WTC11 (cell line): ENCODE data around the gene ILDR2. TPM values are rescaled to one million over a fixed set of nuclear protein-coding genes. Genes with fewer than 3 reads are reported as not detected.

ENCODE experiments used
- ATAC-seq: fragments of 200-7000 bp; cut with Tn5 transposase; 2 replicates; pipeline ENCODE4 v1.10.0; 2021; ENCODE audit warnings: mild to moderate bottlenecking, moderate library complexity
- CTCF ChIA-PET: fragments of 300-600 bp; sonication (Branson Sonifier 250); formaldehyde crosslinking; loops from one replicate; lab custom pipeline; 2021; ENCODE audit warnings: antibody characterized with exemption; lab: Charles Lee
- POLR2A ChIA-PET: fragments of 350-600 bp; sonication (Branson Sonifier 250); formaldehyde crosslinking; loops from one replicate; lab custom pipeline; 2021; ENCODE audit warnings: antibody characterized with exemption; lab: Charles Lee
- DNase-seq: peaks from one replicate; pipeline ENCODE4 v3.0.0; 2021; ENCODE audit warnings: low spot score
- H3K27ac Mint-ChIP-seq: 2 replicates; pipeline ENCODE4 v1.8.0; 2021; ENCODE audit warnings: mixed read lengths
- H3K27me3 Mint-ChIP-seq: 2 replicates; pipeline ENCODE4 v1.8.0; 2021; ENCODE audit warnings: low read depth, mild to moderate bottlenecking, moderate library complexity, mixed read lengths
- H3K36me3 Mint-ChIP-seq: 2 replicates; pipeline ENCODE4 v1.8.0; 2021; ENCODE audit warnings: mixed read lengths
- H3K4me1 Mint-ChIP-seq: 2 replicates; pipeline ENCODE4 v1.8.0; 2022; ENCODE audit warnings: mixed read lengths
- H3K4me3 Mint-ChIP-seq: 2 replicates; pipeline ENCODE4 v1.8.0; 2021; ENCODE audit warnings: mild to moderate bottlenecking, moderate library complexity, mixed read lengths
- H3K9me3 Mint-ChIP-seq: 2 replicates; pipeline ENCODE4 v1.8.0; 2021; ENCODE audit warnings: mixed read lengths
- ATF1 ChIP-seq: sonication (generic); formaldehyde crosslinking; IDR thresholded peaks from 2 replicates; pipeline ENCODE4 v1.8.1; 2023; ENCODE audit warnings: mild to moderate bottlenecking, moderate library complexity, missing genetic modification reagents
- CDX4 ChIP-seq: fragments of 250-450 bp; sonication (Bioruptor Pico); IDR thresholded peaks from 2 replicates; pipeline ENCODE4 v1.9.0; 2021; ENCODE audit warnings: moderate library complexity, mild to moderate bottlenecking, inconsistent platforms, borderline replicate concordance
- CTCF ChIP-seq: fragments of 200-600 bp; IDR thresholded peaks from 2 replicates; pipeline ENCODE4 v1.8.0; 2022; ENCODE audit warnings: antibody characterized with exemption
- EMX1 ChIP-seq: fragments of 250-450 bp; sonication (Bioruptor Pico); IDR thresholded peaks from 2 replicates; pipeline ENCODE4 v1.8.0; 2021; ENCODE audit warnings: mild to moderate bottlenecking
- FOXP4 ChIP-seq: sonication (generic); formaldehyde crosslinking; IDR thresholded peaks from 2 replicates; pipeline ENCODE4 v1.8.0; 2022; ENCODE audit warnings: mild to moderate bottlenecking, missing genetic modification reagents
- GRHL2 ChIP-seq: fragments of 250-450 bp; sonication (Bioruptor Pico); IDR thresholded peaks from 2 replicates; pipeline ENCODE4 v1.8.0; 2022; ENCODE audit warnings: mild to moderate bottlenecking, moderate library complexity; ENCODE audit not compliant: insufficient replicate concordance, severe bottlenecking
- IRF1 ChIP-seq: sonication (generic); formaldehyde crosslinking; IDR thresholded peaks from 2 replicates; pipeline ENCODE4 v1.8.0; 2023; ENCODE audit warnings: missing genetic modification reagents
- JAZF1 ChIP-seq: fragments of 250-450 bp; sonication (Bioruptor Pico); IDR thresholded peaks from 2 replicates; pipeline ENCODE4 v1.9.0; 2021; ENCODE audit warnings: moderate library complexity, mild to moderate bottlenecking, inconsistent platforms
- NFATC4 ChIP-seq: fragments of 250-450 bp; sonication (Bioruptor Pico); IDR thresholded peaks from 2 replicates; pipeline ENCODE4 v1.9.0; 2021; ENCODE audit warnings: mild to moderate bottlenecking
- PRDM15 ChIP-seq: sonication (generic); formaldehyde crosslinking; IDR thresholded peaks from 2 replicates; pipeline ENCODE4 v1.8.0; 2022; ENCODE audit warnings: missing genetic modification reagents
- PREB ChIP-seq: sonication (generic); formaldehyde crosslinking; IDR thresholded peaks from 2 replicates; pipeline ENCODE4 v1.8.1; 2022; ENCODE audit warnings: mild to moderate bottlenecking, missing genetic modification reagents, moderate library complexity, borderline replicate concordance
- RORB ChIP-seq: fragments of 250-450 bp; sonication (Bioruptor Pico); IDR thresholded peaks from 2 replicates; pipeline ENCODE4 v1.9.0; 2021; ENCODE audit warnings: mild to moderate bottlenecking
- SMAD4 ChIP-seq: sonication (generic); formaldehyde crosslinking; IDR thresholded peaks from 2 replicates; pipeline ENCODE4 v1.8.0; 2022; ENCODE audit warnings: mild to moderate bottlenecking, missing genetic modification reagents
- SOX15 ChIP-seq: fragments of 250-450 bp; sonication (Bioruptor Pico); IDR thresholded peaks from 2 replicates; pipeline ENCODE4 v1.9.0; 2021; ENCODE audit warnings: mild to moderate bottlenecking
- TEAD4 ChIP-seq: sonication (generic); formaldehyde crosslinking; IDR thresholded peaks from 2 replicates; pipeline ENCODE4 v1.8.0; 2022; ENCODE audit warnings: mild to moderate bottlenecking, missing genetic modification reagents
- ZNF121 ChIP-seq: sonication (generic); formaldehyde crosslinking; IDR thresholded peaks from 2 replicates; pipeline ENCODE4 v1.8.0; 2023; ENCODE audit warnings: missing genetic modification reagents
- ZNF138 ChIP-seq: sonication (generic); formaldehyde crosslinking; conservative IDR thresholded peaks from 2 replicates; pipeline ENCODE4 v1.8.1; 2022; ENCODE audit warnings: mild to moderate bottlenecking, moderate library complexity, missing genetic modification reagents
- ZNF396 ChIP-seq: fragments of 250-450 bp; sonication (Bioruptor Pico); IDR thresholded peaks from 2 replicates; pipeline ENCODE4 v1.8.0; 2021; ENCODE audit warnings: mild to moderate bottlenecking, moderate library complexity, borderline replicate concordance
- ZNF416 ChIP-seq: fragments of 250-450 bp; sonication (Bioruptor Pico); IDR thresholded peaks from 2 replicates; pipeline ENCODE4 v1.9.0; 2021; ENCODE audit warnings: mild to moderate bottlenecking, inconsistent platforms
- total RNA-seq: library from RNA; stranded (reverse); gene quantifications from 3 replicates; pipeline ENCODE4 v1.2.3, GENCODE V29; 2021
- TF ChIP-seq, protein P1 (sequence below): sonication (generic); formaldehyde crosslinking; IDR thresholded peaks from 2 replicates; pipeline ENCODE4 v1.8.1; 2022; ENCODE audit warnings: missing genetic modification reagents, borderline replicate concordance
- TF ChIP-seq, protein P2 (sequence below): fragments of 250-450 bp; sonication (Bioruptor Pico); IDR thresholded peaks from 2 replicates; pipeline ENCODE4 v1.9.0; 2021; ENCODE audit warnings: mild to moderate bottlenecking

The ILDR2 gene
- total RNA-seq, 1 experiment from 2014 or later: 1.6 TPM

DNA sequence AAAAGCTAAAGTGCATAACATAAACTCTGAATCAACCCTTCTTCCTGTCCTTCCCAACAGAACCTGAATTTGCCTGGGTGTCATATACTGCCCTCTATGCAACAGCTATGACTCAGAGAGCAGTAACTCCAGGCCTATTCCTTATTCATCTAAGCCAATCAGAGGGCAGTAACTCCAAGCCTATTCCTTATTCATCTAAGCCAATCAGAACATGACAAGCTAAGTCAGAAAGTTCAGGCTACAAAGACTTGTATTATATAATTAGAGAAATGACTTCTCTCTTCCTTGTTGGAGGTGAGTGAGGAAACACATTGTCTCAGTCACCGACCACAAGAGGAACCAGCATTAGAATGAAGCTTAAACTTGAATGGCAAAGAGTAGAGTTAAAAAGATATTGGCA lies 73.1 kb downstream of the ILDR2 start (continued):
- TF ChIP-seq ZNF121 (no peak), PRDM15 (CRISPR knock-in tag) (no peak), TEAD4 (CRISPR knock-in tag) (no peak), PREB (CRISPR knock-in tag) (no peak), CDX4 (CRISPR knock-in tag) (no peak), GRHL2 (CRISPR knock-in tag) (no peak), IRF1 (CRISPR knock-in tag) (no peak), ZNF396 (no peak), JAZF1 (CRISPR knock-in tag) (no peak), ATF1 (CRISPR knock-in tag) (no peak), ZNF138 (no peak)

DNA sequence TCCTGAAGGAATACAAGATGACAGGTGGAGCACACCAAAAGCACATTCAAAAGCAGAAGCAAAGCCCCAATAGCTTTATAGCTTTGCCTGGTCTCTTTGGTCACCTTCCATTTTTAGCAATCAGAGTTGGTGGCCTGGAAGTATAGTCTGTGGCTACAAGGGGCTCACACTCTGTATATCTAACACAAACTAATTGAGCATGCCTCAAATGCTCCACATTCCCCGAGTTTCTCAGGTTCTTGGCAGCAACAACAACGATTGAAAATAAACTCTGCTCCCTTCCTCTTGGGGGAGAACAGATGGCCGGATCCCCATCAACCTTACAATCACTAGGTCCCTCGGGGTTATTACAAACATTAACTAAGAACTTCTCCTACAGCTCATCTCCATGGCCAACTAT lies 74.4 kb downstream of the ILDR2 start:
- CTCF ChIA-PET: interaction anchor here (1.0 kb wide), 1 partner anchor 10 kb away, joined by 3 read pairs; no protein-coding TSS in a partner anchor
- no peak for DNase-seq
- peak; percentile 30; the same call in 1 of the 2 replicates for ATAC-seq
- no peak overlapping the region for H3K4me3 Mint-ChIP-seq
- H3K36me3 Mint-ChIP-seq: peaks cover 22% of the 10 kb centered on the region
- H3K27ac Mint-ChIP-seq: no peak overlapping the region
- 0 out of 2 replicates have a peak, but pooled peaks cover 3% of the 10 kb centered on the region for H3K4me1 Mint-ChIP-seq
- H3K9me3 Mint-ChIP-seq: peaks cover 22% of the 10 kb centered on the region
- POLR2A ChIA-PET: no interaction called here
- no peaks in the 10 kb centered on the region; the same call in 1 of the 2 replicates for H3K27me3 Mint-ChIP-seq
- TF ChIP-seq FOXP4 (CRISPR knock-in tag) (no peak), ZNF416 (CRISPR knock-in tag) (no peak), PRDM15 (CRISPR knock-in tag) (no peak), SMAD4 (CRISPR knock-in tag) (no peak), EMX1 (CRISPR knock-in tag) (no peak), NFATC4 (no peak), ZNF396 (no peak), CTCF (no peak), SOX15 (no peak), RORB (CRISPR knock-in tag) (no peak)
- TF ChIP-seq, protein P1, sequence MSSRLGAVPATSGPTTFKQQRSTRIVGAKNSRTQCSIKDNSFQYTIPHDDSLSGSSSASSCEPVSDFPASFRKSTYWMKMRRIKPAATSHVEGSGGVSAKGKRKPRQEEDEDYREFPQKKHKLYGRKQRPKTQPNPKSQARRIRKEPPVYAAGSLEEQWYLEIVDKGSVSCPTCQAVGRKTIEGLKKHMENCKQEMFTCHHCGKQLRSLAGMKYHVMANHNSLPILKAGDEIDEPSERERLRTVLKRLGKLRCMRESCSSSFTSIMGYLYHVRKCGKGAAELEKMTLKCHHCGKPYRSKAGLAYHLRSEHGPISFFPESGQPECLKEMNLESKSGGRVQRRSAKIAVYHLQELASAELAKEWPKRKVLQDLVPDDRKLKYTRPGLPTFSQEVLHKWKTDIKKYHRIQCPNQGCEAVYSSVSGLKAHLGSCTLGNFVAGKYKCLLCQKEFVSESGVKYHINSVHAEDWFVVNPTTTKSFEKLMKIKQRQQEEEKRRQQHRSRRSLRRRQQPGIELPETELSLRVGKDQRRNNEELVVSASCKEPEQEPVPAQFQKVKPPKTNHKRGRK (CRISPR knock-in tag): no peak
- TF ChIP-seq, protein P2, sequence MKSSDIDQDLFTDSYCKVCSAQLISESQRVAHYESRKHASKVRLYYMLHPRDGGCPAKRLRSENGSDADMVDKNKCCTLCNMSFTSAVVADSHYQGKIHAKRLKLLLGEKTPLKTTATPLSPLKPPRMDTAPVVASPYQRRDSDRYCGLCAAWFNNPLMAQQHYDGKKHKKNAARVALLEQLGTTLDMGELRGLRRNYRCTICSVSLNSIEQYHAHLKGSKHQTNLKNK: no peak
